PC-9 (cell line): ENCODE results near the gene RP2.

ENCODE experiments used
- CTCF ChIP-seq: fragments of 200-600 bp; sonication (generic); conservative IDR thresholded peaks from 2 replicates; pipeline ENCODE4 v1.6.1; 2017; ENCODE audit warnings: mixed run types, antibody characterized with exemption, mild to moderate bottlenecking, moderate library complexity
- EZH2 ChIP-seq: fragments of 200-600 bp; sonication (generic); IDR thresholded peaks from 2 replicates; pipeline ENCODE4 v1.8.0; 2017; ENCODE audit warnings: antibody characterized with exemption, low read depth

GRCh38 chrX:46856483-46856882 lies 19.6 kb downstream of the RP2 start:
- TF ChIP-seq CTCF (no peak), EZH2 (no peak)
